GM18511 (cell line): ENCODE measurements around the gene FSTL3.

Source experiments
- ATAC-seq: cut with Tn5 transposase; IDR thresholded peaks from one replicate; pipeline ENCODE4 v1.9.1; 2021; ENCODE audit warnings: mild to moderate bottlenecking, moderate library complexity; ENCODE audit not compliant: unreplicated experiment

Gene FSTL3

GRCh38 chr19:644789-645188 is 31.4 kb upstream of the FSTL3 start:
- ATAC-seq, result no peak

GRCh38 chr19:645912-646778 is 30.0 kb upstream of the FSTL3 start:
- no peak for ATAC-seq

DNA sequence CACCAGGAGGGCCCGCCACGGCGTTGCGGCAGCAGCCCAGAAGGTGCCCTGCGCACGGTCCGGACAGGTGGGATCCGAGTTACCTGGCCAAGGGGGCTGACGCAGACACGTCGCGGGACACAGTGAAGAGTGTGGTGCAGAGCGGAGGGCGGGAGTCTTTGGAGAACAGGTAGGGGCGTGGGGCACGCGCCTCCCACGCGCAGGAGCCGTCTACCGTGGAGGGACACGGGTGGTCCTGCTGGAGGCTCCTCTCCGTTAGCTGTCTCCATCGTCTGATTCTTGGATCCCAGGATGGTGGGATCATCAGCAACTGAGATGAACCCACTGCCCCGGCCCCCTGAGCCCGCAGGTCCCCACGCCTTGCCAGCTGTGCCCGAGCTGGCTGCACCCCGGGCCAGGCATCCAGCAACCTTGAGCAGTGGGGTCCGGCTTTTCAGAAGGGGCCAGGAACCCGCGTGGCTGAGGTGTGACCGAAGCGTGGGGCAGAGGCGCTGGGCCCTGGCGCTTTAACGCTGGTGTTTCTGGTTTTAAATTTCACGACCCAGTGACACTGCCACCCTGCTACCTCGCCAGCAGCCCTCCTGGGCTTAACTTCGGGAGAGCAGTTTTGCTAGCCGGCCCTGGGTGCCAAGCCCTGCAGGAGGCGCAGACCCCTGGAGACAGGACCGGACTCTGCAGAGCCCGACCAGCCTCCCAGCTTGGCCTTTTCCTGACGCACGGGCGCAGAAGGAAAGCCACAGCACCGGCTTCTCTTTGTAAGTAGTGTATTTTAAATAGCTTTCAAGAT is 29.2 kb upstream of the FSTL3 start:
- ATAC-seq, result no peak

DNA sequence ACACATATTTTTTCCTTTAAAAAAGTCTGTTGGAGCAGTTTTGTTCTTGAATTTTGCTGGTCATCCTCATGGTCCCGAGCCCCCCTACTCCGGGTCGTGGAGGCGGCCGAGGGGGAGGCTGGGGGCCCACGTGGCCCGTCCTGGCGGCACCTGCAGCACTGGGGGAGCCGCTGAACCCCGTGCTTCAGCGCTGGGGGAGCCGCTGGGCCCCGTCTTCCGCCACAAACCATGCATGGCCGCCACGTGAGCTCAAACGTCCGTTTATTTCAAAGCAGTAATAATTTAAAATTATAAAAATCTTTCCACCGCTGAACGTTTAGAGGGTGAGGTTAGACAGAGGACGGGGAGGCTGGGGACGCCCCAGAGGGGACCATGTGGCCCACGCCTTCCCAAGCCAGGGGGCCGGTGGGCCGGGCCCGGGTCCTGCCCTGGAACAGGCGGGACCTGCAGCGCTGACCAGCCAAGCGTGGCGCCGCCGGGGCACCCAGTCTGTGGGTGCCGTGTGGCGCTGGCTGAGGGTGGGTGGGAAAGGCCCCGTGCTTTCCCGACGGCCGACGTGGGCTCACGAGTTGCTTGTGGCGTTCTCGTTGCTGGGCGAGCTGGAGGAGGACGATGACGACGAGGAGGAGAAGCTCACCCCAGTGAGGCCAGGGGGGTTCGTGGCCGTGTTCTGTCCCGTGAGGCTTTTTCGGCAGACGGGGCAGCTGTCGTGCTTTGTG is 28.5 kb upstream of the FSTL3 start:
- ATAC-seq, result no peak

GRCh38 chr19:648305-648704 is 27.9 kb upstream of the FSTL3 start:
- ATAC-seq, result no peak

- ATAC-seq, result no peak
Measured at GRCh38 chr19:648904-649801, 27.0 kb upstream of the FSTL3 start.

DNA sequence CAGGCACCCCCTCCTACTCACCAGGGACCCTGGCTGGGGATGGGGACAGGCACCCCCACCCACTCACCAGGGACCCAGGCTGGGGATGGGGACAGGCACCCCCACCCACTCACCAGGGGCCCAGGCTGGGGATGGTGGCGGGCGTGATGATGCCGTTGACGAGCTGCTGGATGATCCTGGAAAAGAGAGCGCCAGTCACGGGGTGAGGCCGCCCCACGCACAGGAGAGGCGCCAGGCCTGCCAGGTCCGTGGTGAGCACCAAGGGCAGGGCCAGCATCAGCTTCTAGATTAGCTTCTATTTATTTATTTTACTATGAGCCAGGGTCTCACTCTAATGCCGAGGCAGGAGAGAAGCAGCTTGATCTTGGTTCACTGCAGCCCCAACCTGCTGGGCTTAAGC is 26.1 kb upstream of the FSTL3 start:
- no peak for ATAC-seq

GRCh38 chr19:651114-651818 is 24.9 kb upstream of the FSTL3 start:
- ATAC-seq, result no peak

- ATAC-seq, result no peak
Measured at GRCh38 chr19:651991-652390, 24.2 kb upstream of the FSTL3 start.

DNA sequence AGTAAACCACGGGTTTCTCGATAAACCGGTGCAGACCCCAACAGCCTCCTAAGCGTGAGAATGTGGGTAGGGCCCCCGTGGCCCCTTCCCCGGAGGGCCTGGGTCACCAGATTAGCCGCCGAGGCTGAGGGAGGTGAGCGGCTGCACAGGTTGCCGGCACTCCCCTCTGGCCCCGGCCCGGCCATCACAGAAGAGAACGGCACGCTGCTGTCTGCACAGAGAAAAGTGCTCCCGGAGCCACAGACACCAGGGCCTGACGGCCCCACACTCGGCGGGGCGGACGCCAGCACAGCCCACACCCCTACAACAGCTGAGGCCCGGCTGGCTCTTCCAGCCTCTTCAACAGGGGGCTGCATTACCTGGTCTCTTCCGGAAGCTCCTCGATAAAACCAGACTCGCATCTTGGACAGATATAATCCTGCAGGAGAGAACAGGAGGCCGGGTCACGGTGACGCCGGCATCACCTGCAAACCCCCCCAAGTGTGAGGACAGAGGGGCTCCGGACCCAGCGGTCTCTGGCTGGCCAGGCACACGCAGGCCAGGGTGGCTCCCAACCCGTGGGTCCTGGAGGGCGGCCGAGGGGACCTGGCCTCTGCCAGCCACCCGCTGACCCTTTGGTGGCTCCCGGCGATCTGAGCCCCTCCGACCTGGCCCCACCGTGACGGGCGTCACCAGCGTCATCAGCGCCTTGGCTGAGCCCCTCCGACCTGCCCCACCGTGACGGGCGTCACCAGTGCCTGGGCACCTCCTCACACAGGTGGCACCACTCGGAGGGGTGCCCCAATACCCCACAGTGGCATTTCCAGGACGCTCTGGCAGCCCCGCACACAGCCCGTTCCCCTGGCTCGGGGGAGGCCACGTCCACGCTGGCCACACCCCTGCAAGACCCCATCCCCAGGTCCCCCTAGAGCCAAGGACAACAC is 23.5 kb upstream of the FSTL3 start:
- ATAC-seq, result no peak

DNA sequence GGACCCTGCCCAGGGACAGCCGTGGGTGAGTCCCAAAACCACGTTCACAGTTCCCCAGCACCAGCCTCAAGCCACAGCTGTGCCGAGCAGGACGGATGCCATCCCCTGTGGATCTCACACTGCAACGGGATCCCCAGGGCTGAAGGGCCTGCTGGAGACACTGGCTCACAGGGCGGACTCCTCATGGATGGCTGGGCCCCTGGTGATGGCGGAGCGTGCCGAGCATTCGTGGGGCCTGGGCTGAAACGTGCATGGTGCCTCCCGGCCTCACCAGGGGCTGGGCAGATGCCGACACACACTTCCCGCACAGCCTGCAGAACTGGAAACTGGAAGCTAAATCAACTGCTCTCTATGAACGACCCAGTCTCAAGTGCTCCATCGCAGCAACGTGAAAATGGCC is 22.8 kb upstream of the FSTL3 start:
- ATAC-seq, result no peak

DNA sequence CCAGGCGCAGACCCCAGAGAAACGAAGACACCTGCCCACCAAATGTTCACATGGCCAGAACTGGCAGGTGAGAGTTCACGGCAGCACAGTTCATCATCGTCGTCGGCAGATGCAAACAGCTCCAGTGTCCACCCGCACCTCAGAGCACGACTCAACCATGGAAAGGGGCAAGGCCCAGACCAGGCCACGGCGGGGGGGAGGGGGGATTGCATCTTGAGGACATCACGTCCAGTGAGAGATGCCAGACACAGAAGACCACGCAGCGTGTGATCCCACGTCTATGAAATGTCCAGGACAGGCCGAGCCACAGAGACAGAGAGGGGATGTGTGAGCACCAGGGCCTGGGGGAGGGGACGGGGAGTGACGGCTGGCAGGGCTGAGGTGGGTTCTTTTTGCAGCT is 20.5 kb upstream of the FSTL3 start:
- no peak for ATAC-seq

- ATAC-seq, result no peak
Measured at GRCh38 chr19:656751-657559, 19.2 kb upstream of the FSTL3 start.

- no peak for ATAC-seq
Measured at GRCh38 chr19:657611-658010, 18.6 kb upstream of the FSTL3 start.

DNA sequence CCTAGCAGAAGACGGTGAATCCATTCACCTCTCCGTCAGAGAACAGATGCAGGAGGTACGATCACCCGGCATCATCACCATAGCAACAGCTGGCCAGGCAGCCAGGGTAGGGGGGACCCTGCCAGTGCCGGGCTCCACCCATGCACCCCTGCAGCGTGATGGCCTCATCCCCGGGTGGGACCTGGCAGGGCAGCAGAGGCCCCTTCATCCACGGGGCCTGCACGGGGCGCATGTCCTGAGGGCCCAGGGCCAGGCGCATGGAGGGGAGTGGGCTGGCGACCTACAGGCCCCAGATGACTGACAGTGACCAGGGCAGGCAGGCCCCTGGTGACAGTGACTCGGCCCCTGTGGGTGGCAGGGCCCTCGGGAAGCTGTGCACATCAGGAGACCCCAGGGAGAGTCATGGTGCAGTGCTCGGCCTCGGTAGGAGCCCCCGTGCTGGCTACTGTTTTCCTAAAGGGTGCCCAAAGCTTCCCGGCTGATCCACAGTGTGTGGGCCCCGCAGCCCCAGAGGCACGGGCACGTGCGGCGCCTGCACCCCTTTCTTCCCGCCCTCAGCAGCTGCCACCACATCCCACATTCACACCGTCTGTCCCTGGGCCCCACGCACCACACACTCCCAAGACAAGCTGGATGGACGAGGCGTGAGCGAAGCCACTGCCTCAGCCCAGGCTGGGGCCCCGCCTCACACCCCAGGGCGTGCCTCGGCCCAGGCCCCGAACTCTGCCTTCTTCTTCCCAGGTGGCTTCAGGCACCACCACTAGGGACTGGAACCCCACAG is 17.9 kb upstream of the FSTL3 start:
- no peak for ATAC-seq

DNA sequence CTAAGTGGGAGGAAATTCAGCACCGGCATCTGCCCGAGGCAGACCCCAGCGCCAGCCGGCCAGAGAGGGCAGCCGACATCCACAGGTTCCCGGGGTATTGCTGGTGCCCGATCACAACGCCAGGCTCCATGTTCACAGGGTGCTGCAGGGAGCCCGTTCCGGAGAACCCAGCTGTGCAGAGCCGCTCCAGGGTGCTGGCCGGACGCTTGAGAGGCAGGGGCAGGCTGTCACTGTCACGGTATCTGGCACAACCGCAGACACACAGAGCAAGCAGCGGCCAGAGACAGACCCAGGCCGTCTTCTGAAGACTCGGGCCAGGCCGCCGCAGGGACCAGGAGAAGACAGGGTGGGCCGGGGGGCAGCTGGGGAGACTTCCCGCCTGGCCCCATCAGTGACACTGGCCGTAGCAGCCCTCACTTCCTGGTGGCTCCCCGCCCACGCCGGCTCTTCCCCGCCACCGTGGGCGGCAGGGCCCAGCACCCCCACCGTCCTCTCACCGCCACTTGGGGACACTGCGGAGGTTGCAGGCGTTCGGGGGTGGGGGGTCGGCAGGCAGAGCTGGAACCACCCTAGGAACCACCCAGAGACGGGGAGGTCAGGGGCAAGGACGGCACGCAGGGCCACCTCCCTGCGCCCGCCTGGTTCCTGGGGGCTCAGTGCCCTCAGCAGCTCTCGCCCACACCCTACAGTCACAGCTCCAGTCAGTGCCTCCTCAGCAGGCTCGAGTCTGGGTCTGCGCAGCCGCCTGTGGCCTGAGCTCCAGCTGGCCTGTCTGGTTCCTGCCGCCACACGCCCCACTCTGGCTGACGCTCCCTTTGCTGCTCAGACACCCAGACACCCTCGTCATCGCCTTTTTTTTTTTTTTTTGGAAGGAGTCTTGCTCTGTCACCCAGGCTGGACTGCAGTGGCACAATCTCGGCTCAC is 17.0 kb upstream of the FSTL3 start:
- ATAC-seq, result no peak
